Vagina (tissue), 2 donors: ENCODE measurements around the gene SP140L. TPM values are rescaled to one million over a fixed set of nuclear protein-coding genes. Genes with fewer than 3 reads are reported as not detected.
"Not testable (repeated sequence)": the region's sequence is repeated elsewhere in the genome, so short reads cannot be mapped to it uniquely, and the experiment has no call there.

ENCODE experiments used
- DNase-seq, 2 donors: peaks; one replicate each; pipeline ENCODE4 v3.0.0-alpha.2; 2017; ENCODE audit errors: extremely low spot score in 2 of 2
- H3K27ac ChIP-seq: fragments of 200-600 bp; sonication (generic); one replicate; pipeline ENCODE4 v1.5.1; 2019
- H3K27me3 ChIP-seq: fragments of 200-600 bp; sonication (generic); one replicate; pipeline ENCODE4 v1.5.1; 2019
- H3K36me3 ChIP-seq, 2 donors: fragments of 200-600 bp; sonication (generic); one replicate each; pipeline ENCODE4 v1.5.1; 2017 to 2019
- H3K4me1 ChIP-seq: fragments of 200-600 bp; sonication (generic); one replicate; pipeline ENCODE4 v1.5.1; 2019
- H3K4me3 ChIP-seq, 2 donors: fragments of 200-600 bp; sonication (generic); 1 replicate in 1 of 2; 2 replicates in 1 of 2; pipeline ENCODE4 v1.5.1; 2016 to 2019
- H3K9me3 ChIP-seq: fragments of 200-600 bp; sonication (generic); one replicate; pipeline ENCODE4 v1.5.1; 2019
- CTCF ChIP-seq, 3 experiments: fragments of 450-650 bp in 2 of 3; fragments of 200-600 bp in 1 of 3; sonication (generic) in 1 of 3; IDR thresholded peaks; one replicate each; pipeline ENCODE4 v1.5.1; 2017 to 2019; ENCODE audit warnings: antibody characterized with exemption in 3 of 3, mild to moderate bottlenecking in 2 of 3, moderate library complexity in 2 of 3
- POLR2A ChIP-seq, 2 donors: fragments of 450-650 bp; IDR thresholded peaks; one replicate each; pipeline ENCODE4 v1.6.1; 2017; ENCODE audit warnings: antibody characterized with exemption in 2 of 2, mild to moderate bottlenecking in 2 of 2, moderate library complexity in 2 of 2
- POLR2AphosphoS5 ChIP-seq, 2 donors: sonication (generic); formaldehyde crosslinking; IDR thresholded peaks; one replicate each; pipeline ENCODE4 v1.9.0; 2017; ENCODE audit warnings: antibody characterized with exemption in 2 of 2, mild to moderate bottlenecking in 2 of 2, low read depth in 1 of 2; ENCODE audit not compliant: insufficient read depth in 1 of 2
- intact Hi-C: fragments of 100-400 bp; cut with DNase I; formaldehyde crosslinking; loops from one replicate; pipeline ENCODE4 v1.15.1; 2023
- total RNA-seq: library from RNA; depleted of rRNA; stranded (reverse); fragments of >200 nt; gene quantifications from one replicate; pipeline ENCODE4 v1.2.3, GENCODE V29; 2016

The SP140L gene
- total RNA-seq, 1 donor from 2014 or later = 11.5 TPM

- TF ChIP-seq POLR2AphosphoS5 (IDR thresholded peaks at IDR 0.05; ENCODE audit: insufficient read depth in 1 of 2, low read depth in 1 of 2) (no peak), POLR2A (IDR thresholded peaks at IDR 0.05) (no peak), CTCF (IDR thresholded peaks at IDR 0.05) (no peak)
- no peak overlapping the region for H3K4me3 ChIP-seq
- intact Hi-C loops = no loop called here
These were observed 104.2 kb downstream of the SP140L start for GRCh38 chr2:230430957-230431910.

GRCh38 chr2:230434677-230435324 lies 107.8 kb downstream of the SP140L start:
- peaks cover 0 to 23% of the 10 kb centered on the region in 2 donors for H3K36me3 ChIP-seq
- intact Hi-C loops = no loop called here
- peaks cover 21% of the 10 kb centered on the region for H3K4me1 ChIP-seq
- H3K27me3 ChIP-seq = no peaks in the 10 kb centered on the region
- H3K4me3 ChIP-seq = no peak overlapping the region
- H3K9me3 ChIP-seq = peaks cover 10% of the 10 kb centered on the region
- no peak for TF ChIP-seq POLR2A (IDR thresholded peaks at IDR 0.05)
- TF ChIP-seq POLR2AphosphoS5 (IDR thresholded peaks at IDR 0.05; ENCODE audit: insufficient read depth in 1 of 2, low read depth in 1 of 2) = no peak
- TF ChIP-seq CTCF (IDR thresholded peaks at IDR 0.05) = no peak
- no peak overlapping the region for H3K27ac ChIP-seq
- no peak for DNase-seq

More at GRCh38 chr2:230430957-230431910, 104.2 kb downstream of the SP140L start:
- Histone ChIP-seq H3K36me3 (peaks cover 0 to 18% of the 10 kb centered on the region in 2 donors), H3K4me1 (peaks cover 22% of the 10 kb centered on the region), H3K27ac (no peak overlapping the region), H3K9me3 (peaks cover 6% of the 10 kb centered on the region), H3K27me3 (no peaks in the 10 kb centered on the region)
- DNase-seq = no peak

GRCh38 chr2:230435431-230435830 lies 108.4 kb downstream of the SP140L start:
- H3K27ac ChIP-seq = no peak overlapping the region
- intact Hi-C loops = no loop called here
- TF ChIP-seq POLR2A (IDR thresholded peaks at IDR 0.05) (no peak), CTCF (IDR thresholded peaks at IDR 0.05) (no peak), POLR2AphosphoS5 (IDR thresholded peaks at IDR 0.05; ENCODE audit: insufficient read depth in 1 of 2, low read depth in 1 of 2) (no peak)
- H3K9me3 ChIP-seq = peaks cover 10% of the 10 kb centered on the region
- peaks cover 19% of the 10 kb centered on the region for H3K4me1 ChIP-seq
- no peak for DNase-seq
- no peaks in the 10 kb centered on the region for H3K27me3 ChIP-seq
- no peak overlapping the region for H3K4me3 ChIP-seq
- H3K36me3 ChIP-seq = peaks cover 0 to 17% of the 10 kb centered on the region in 2 donors

GRCh38 chr2:230439121-230439520 lies 112.1 kb downstream of the SP140L start:
- H3K27me3 ChIP-seq, H3K4me3 ChIP-seq, H3K9me3 ChIP-seq, DNase-seq, H3K27ac ChIP-seq, intact Hi-C loops: not testable (repeated sequence)
- Histone ChIP-seq H3K36me3 (peaks cover 0 to 18% of the 10 kb centered on the region in 2 donors), H3K4me1 (peaks cover 20% of the 10 kb centered on the region)

- Histone ChIP-seq H3K27ac (no peak overlapping the region), H3K9me3 (peaks cover 4% of the 10 kb centered on the region), H3K4me3 (no peak overlapping the region), H3K27me3 (no peaks in the 10 kb centered on the region), H3K4me1 (peaks cover 20% of the 10 kb centered on the region), H3K36me3 (peaks cover 0 to 20% of the 10 kb centered on the region in 2 donors)
- no peak for DNase-seq
- TF ChIP-seq CTCF (IDR thresholded peaks at IDR 0.05) (no peak), POLR2AphosphoS5 (IDR thresholded peaks at IDR 0.05; ENCODE audit: insufficient read depth in 1 of 2, low read depth in 1 of 2) (no peak), POLR2A (IDR thresholded peaks at IDR 0.05) (no peak)
- intact Hi-C loops = no loop called here
These were observed 112.6 kb downstream of the SP140L start for GRCh38 chr2:230439590-230439989.
